Epithelial cell of esophagus (primary cell): ENCODE measurements around the gene NLK.
"Not testable (repeated sequence)": the region's sequence is repeated elsewhere in the genome, so short reads cannot be mapped to it uniquely, and the experiment has no call there.

Experiments used
- DNase-seq: peaks from one replicate; pipeline ENCODE4 v3.0.0; 2010; ENCODE audit warnings: low read depth
- H3K4me3 ChIP-seq: 2 replicates; pipeline ENCODE4 v1.5.1; 2011; ENCODE audit warnings: mild to moderate bottlenecking, low read length, control low read depth
- CTCF ChIP-seq: IDR thresholded peaks from 2 replicates; pipeline ENCODE4 v1.5.1; 2011; ENCODE audit warnings: low read depth, mild to moderate bottlenecking, low read length, control low read depth, inconsistent platforms; ENCODE audit not compliant: insufficient read depth; ENCODE audit errors: missing control alignments

NLK gene

DNA sequence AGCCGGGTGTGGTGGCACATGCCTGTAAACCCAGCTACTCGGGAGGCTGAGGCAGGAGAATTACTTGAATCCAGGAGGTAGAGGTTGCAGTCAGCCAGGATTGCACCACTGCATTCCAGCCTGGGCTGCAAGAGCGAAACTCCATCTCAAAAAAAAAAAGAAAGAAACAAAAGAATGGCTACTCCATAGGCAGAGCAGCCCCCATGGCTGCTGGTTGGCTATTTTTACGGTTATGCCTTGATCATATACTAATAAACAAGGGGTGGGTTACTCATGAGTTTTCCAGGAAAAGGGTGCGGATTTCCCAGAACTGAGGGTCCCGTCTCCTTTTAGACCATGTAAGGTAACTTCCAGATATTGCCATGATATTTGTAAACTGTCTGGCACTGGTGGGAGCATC lies 200.3 kb downstream of the NLK start:
- DNase-seq: no peak
- H3K4me3 ChIP-seq: no peak overlapping the region
- TF ChIP-seq CTCF: no peak

DNA sequence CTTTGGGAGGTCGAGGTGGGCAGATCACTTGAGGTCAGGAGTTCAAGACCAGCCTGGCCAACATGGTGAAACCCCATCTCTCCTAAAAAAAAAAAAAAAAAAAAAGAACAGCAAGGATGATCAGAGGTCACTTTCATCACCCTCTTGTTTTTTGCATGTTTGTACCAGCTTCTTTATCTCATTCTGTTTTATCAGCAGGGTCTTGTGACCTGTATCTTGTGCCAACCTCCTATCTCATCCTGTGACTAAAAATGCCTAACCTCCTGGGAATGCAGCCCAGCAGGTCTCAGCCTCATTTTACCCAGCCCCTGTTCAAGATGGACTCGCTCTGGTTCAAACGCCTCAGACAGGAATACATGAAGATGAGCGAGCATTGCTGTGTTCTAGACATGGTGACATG lies 200.8 kb downstream of the NLK start:
- DNase-seq: not testable (repeated sequence)

DNA sequence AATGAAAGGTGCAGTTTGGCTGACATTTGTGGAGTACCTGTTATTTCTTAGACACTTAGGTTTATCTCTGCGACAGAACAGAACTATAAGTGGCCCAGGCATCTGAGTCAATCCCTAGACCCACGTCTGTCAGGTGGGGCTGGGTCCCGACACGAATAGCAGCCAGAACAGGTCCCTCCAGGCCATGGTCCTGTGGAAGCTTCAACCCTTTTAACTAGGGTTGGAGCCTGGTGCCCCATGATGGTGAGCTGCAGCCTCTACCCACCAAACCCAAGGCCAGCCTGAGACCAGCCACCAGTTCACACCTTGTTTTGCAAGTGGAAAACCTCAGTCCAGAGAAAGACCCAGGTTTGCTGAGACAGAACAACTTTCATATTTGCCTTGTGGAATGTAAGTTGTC lies 202.0 kb downstream of the NLK start:
- TF ChIP-seq CTCF: no peak
- DNase-seq: no peak
- H3K4me3 ChIP-seq: no peak overlapping the region

More for the DNA sequence above, 200.8 kb downstream of the NLK start:
- not testable (repeated sequence) for H3K4me3 ChIP-seq
